Vagina (tissue), 2 donors: ENCODE results near the gene ANKRD44. TPM values are rescaled to one million over a fixed set of nuclear protein-coding genes. Genes with fewer than 3 reads are reported as not detected.

ENCODE experiments used
- DNase-seq, 2 donors: peaks; one replicate each; pipeline ENCODE4 v3.0.0-alpha.2; 2017; ENCODE audit errors: extremely low spot score in 2 of 2
- H3K27ac ChIP-seq: fragments of 200-600 bp; sonication (generic); one replicate; pipeline ENCODE4 v1.5.1; 2019
- H3K27me3 ChIP-seq: fragments of 200-600 bp; sonication (generic); one replicate; pipeline ENCODE4 v1.5.1; 2019
- H3K36me3 ChIP-seq, 2 donors: fragments of 200-600 bp; sonication (generic); one replicate each; pipeline ENCODE4 v1.5.1; 2017 to 2019
- H3K4me1 ChIP-seq: fragments of 200-600 bp; sonication (generic); one replicate; pipeline ENCODE4 v1.5.1; 2019
- H3K4me3 ChIP-seq, 2 donors: fragments of 200-600 bp; sonication (generic); 1 replicate in 1 of 2; 2 replicates in 1 of 2; pipeline ENCODE4 v1.5.1; 2016 to 2019
- H3K9me3 ChIP-seq: fragments of 200-600 bp; sonication (generic); one replicate; pipeline ENCODE4 v1.5.1; 2019
- POLR2A ChIP-seq, 2 donors: fragments of 450-650 bp; IDR thresholded peaks; one replicate each; pipeline ENCODE4 v1.6.1; 2017; ENCODE audit warnings: antibody characterized with exemption in 2 of 2, mild to moderate bottlenecking in 2 of 2, moderate library complexity in 2 of 2
- POLR2AphosphoS5 ChIP-seq, 2 donors: sonication (generic); formaldehyde crosslinking; IDR thresholded peaks; one replicate each; pipeline ENCODE4 v1.9.0; 2017; ENCODE audit warnings: antibody characterized with exemption in 2 of 2, mild to moderate bottlenecking in 2 of 2, low read depth in 1 of 2; ENCODE audit not compliant: insufficient read depth in 1 of 2
- intact Hi-C: fragments of 100-400 bp; cut with DNase I; formaldehyde crosslinking; loops from one replicate; pipeline ENCODE4 v1.15.1; 2023
- total RNA-seq: library from RNA; depleted of rRNA; stranded (reverse); fragments of >200 nt; gene quantifications from one replicate; pipeline ENCODE4 v1.2.3, GENCODE V29; 2016
- TF ChIP-seq, protein P1 (sequence below), 3 experiments: fragments of 450-650 bp in 2 of 3; fragments of 200-600 bp in 1 of 3; sonication (generic) in 1 of 3; IDR thresholded peaks; one replicate each; pipeline ENCODE4 v1.5.1; 2017 to 2019; ENCODE audit warnings: antibody characterized with exemption in 3 of 3, mild to moderate bottlenecking in 2 of 3, moderate library complexity in 2 of 3

The ANKRD44 gene
- total RNA-seq, 1 donor from 2014 or later = 46.4 TPM

GRCh38 chr2:196980001-196980400, 330.6 kb downstream of the ANKRD44 start:
- no peaks in the 10 kb centered on the region for H3K27me3 ChIP-seq
- TF ChIP-seq POLR2AphosphoS5 (IDR thresholded peaks at IDR 0.05; ENCODE audit: insufficient read depth in 1 of 2, low read depth in 1 of 2) (no peak), POLR2A (IDR thresholded peaks at IDR 0.05) (no peak)
- TF ChIP-seq, protein P1, sequence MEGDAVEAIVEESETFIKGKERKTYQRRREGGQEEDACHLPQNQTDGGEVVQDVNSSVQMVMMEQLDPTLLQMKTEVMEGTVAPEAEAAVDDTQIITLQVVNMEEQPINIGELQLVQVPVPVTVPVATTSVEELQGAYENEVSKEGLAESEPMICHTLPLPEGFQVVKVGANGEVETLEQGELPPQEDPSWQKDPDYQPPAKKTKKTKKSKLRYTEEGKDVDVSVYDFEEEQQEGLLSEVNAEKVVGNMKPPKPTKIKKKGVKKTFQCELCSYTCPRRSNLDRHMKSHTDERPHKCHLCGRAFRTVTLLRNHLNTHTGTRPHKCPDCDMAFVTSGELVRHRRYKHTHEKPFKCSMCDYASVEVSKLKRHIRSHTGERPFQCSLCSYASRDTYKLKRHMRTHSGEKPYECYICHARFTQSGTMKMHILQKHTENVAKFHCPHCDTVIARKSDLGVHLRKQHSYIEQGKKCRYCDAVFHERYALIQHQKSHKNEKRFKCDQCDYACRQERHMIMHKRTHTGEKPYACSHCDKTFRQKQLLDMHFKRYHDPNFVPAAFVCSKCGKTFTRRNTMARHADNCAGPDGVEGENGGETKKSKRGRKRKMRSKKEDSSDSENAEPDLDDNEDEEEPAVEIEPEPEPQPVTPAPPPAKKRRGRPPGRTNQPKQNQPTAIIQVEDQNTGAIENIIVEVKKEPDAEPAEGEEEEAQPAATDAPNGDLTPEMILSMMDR (IDR thresholded peaks at IDR 0.05) = no peak
- no peaks in the 10 kb centered on the region for H3K4me1 ChIP-seq
- intact Hi-C loops = no loop called here
- no peaks in the 10 kb centered on the region for H3K9me3 ChIP-seq
- no peak for DNase-seq
- H3K4me3 ChIP-seq = no peak overlapping the region
- no peak overlapping the region for H3K27ac ChIP-seq
- no peaks in the 10 kb centered on the region for H3K36me3 ChIP-seq

- intact Hi-C loops = no loop called here
- no peak overlapping the region for H3K4me3 ChIP-seq
- no peak for TF ChIP-seq POLR2AphosphoS5 (IDR thresholded peaks at IDR 0.05; ENCODE audit: insufficient read depth in 1 of 2, low read depth in 1 of 2)
- TF ChIP-seq POLR2A (IDR thresholded peaks at IDR 0.05) = no peak
- TF ChIP-seq, protein P1 (IDR thresholded peaks at IDR 0.05) = no peak
- no peaks in the 10 kb centered on the region for H3K4me1 ChIP-seq
- DNase-seq = no peak
- no peaks in the 10 kb centered on the region for H3K9me3 ChIP-seq
- H3K36me3 ChIP-seq = no peaks in the 10 kb centered on the region
- no peak overlapping the region for H3K27ac ChIP-seq
- H3K27me3 ChIP-seq = no peaks in the 10 kb centered on the region
Observed at GRCh38 chr2:196977507-196977906, 333.1 kb downstream of the ANKRD44 start.

DNA sequence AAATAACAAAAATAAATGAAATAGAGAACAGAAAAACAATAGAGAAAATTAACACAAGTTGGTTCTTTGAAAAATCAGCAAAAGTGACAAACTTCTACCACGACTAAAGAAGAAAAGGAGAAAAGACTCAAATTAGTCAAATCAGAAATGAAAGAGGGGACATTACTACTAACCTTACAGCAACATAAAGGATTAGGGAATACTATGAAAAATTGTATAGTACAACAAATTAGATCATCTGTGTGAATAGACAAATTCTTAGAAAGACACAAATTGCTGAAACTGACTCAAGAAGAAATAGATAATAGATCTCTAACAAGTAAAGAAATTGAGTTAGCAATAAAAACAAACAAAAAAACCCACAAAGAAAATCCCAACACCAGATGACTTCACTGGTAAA, 335.6 kb downstream of the ANKRD44 start:
- H3K4me3 ChIP-seq = no peak overlapping the region
- no peaks in the 10 kb centered on the region for H3K4me1 ChIP-seq
- intact Hi-C loops = no loop called here
- no peaks in the 10 kb centered on the region for H3K36me3 ChIP-seq
- no peaks in the 10 kb centered on the region for H3K27me3 ChIP-seq
- no peaks in the 10 kb centered on the region for H3K9me3 ChIP-seq
- H3K27ac ChIP-seq = no peak overlapping the region
- TF ChIP-seq, protein P1 (IDR thresholded peaks at IDR 0.05) = no peak
- no peak for TF ChIP-seq POLR2A (IDR thresholded peaks at IDR 0.05)
- no peak for TF ChIP-seq POLR2AphosphoS5 (IDR thresholded peaks at IDR 0.05; ENCODE audit: insufficient read depth in 1 of 2, low read depth in 1 of 2)
- no peak for DNase-seq

DNA sequence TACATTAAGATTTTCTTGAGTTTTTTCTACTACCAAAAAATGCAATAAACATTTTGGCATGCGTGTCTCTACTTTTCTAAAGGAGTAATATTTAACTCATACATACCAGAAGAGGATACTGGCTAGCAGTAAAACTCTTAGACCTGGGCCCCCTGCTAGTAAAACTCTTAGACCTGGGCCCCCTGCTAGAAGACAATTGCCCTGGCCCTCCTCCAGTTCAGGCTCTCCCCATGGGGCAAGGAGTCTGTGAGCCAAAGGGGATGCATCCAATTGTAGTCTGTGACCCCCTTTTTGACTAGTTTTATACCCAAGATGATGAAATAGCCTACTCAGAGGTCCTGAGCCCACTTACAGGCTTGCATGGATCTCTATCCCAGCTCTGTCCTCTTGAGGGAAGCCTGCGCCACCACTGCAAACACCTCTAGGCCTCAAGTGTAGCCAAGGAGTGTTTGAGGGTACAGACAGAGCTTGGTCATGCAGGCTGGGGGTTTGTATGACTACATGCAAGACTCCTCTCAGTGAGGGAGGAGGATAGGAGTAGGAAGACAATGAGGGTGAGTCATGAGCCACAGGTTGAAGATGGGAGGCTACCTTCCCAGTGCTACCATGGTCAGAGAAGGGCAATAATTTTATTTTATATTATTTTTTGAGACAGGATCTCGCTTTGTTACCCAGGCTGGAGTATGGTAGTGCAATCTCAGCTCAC, 338.9 kb downstream of the ANKRD44 start:
- intact Hi-C loops = no loop called here
- H3K36me3 ChIP-seq = no peaks in the 10 kb centered on the region
- no peaks in the 10 kb centered on the region for H3K4me1 ChIP-seq
- DNase-seq = no peak
- no peak for TF ChIP-seq POLR2AphosphoS5 (IDR thresholded peaks at IDR 0.05; ENCODE audit: insufficient read depth in 1 of 2, low read depth in 1 of 2)
- TF ChIP-seq POLR2A (IDR thresholded peaks at IDR 0.05) = no peak
- TF ChIP-seq, protein P1 (IDR thresholded peaks at IDR 0.05) = no peak
- H3K27me3 ChIP-seq = no peaks in the 10 kb centered on the region
- H3K9me3 ChIP-seq = no peaks in the 10 kb centered on the region
- H3K27ac ChIP-seq = no peak overlapping the region
- no peak overlapping the region for H3K4me3 ChIP-seq

DNA sequence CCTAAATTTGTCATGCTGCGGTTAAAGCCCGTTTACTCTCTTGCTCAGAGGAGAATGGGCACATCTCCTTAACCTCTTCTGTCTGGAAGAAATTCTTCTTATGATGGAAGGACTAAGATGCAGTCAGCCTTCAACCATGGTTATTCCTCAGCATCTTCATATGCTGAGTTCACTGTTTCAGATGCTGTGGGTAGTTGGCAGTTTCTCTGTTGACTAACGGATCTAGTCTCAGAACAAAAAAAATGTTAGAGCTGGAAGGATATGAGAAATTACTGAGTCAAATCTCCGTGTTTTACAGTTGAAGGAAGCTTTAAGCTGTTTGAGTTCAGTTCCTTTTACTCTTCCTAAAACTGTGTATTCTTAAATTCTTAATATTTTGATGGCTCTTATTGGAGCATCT, 340.5 kb downstream of the ANKRD44 start:
- no peak for DNase-seq
- no peaks in the 10 kb centered on the region for H3K9me3 ChIP-seq
- intact Hi-C loops = no loop called here
- no peaks in the 10 kb centered on the region for H3K36me3 ChIP-seq
- TF ChIP-seq POLR2AphosphoS5 (IDR thresholded peaks at IDR 0.05; ENCODE audit: insufficient read depth in 1 of 2, low read depth in 1 of 2) (no peak), POLR2A (IDR thresholded peaks at IDR 0.05) (no peak)
- TF ChIP-seq, protein P1 (IDR thresholded peaks at IDR 0.05) = no peak
- H3K27me3 ChIP-seq = no peaks in the 10 kb centered on the region
- H3K27ac ChIP-seq = no peak overlapping the region
- H3K4me3 ChIP-seq = no peak overlapping the region
- H3K4me1 ChIP-seq = no peaks in the 10 kb centered on the region
